ENCODE results near the gene CTBP1. TPM values are rescaled to one million over a fixed set of nuclear protein-coding genes. Genes with fewer than 3 reads are reported as not detected.

CTBP1 gene
- total RNA-seq, 3 donors from 2014 or later = 130 to 159 (median 133) TPM

- no peaks in the 10 kb centered on the region for H3K9me3 ChIP-seq
- H3K27ac ChIP-seq = no peak overlapping the region
- no peaks in the 10 kb centered on the region for H3K27me3 ChIP-seq
- no peak for TF ChIP-seq CTCF (IDR thresholded peaks at IDR 0.05)
- TF ChIP-seq POLR2AphosphoS5 (IDR thresholded peaks at IDR 0.05) = no peak
- no peak for TF ChIP-seq POLR2A (IDR thresholded peaks at IDR 0.05)
- no peaks in the 10 kb centered on the region for H3K36me3 ChIP-seq
- no peak overlapping the region for H3K4me3 ChIP-seq
- no peak for DNase-seq (ENCODE audit: low spot score in 2 of 2)
- no peaks in the 10 kb centered on the region for H3K4me1 ChIP-seq
- intact Hi-C loops (cut with DNase I; ENCODE audit: low total_unique reads) = no loop called here
Observed at GRCh38 chr4:1164444-1164843, 84.5 kb downstream of the CTBP1 start.

GRCh38 chr4:1164040-1164439 lies 84.9 kb downstream of the CTBP1 start:
- intact Hi-C loops (cut with DNase I; ENCODE audit: low total_unique reads) = no loop called here
- DNase-seq (ENCODE audit: low spot score in 2 of 2) = no peak
- H3K36me3 ChIP-seq = no peaks in the 10 kb centered on the region
- TF ChIP-seq POLR2AphosphoS5 (IDR thresholded peaks at IDR 0.05) (no peak), CTCF (IDR thresholded peaks at IDR 0.05) (no peak), POLR2A (IDR thresholded peaks at IDR 0.05) (no peak)
- no peak overlapping the region for H3K4me3 ChIP-seq
- H3K4me1 ChIP-seq = no peaks in the 10 kb centered on the region
- H3K27me3 ChIP-seq = no peaks in the 10 kb centered on the region
- H3K9me3 ChIP-seq = no peaks in the 10 kb centered on the region
- H3K27ac ChIP-seq = no peak overlapping the region

Other genes starting within 250 kb of the CTBP1 start
- 10 to 100 TPM; 19.8 to 40.0 (median 22.9) TPM for gene FGFRL1, start 237.5 kb downstream of the CTBP1 start, total RNA-seq
- gene RNF212, start 135.6 kb downstream of the CTBP1 start, total RNA-seq = 10 to 100 TPM in 1 of 3 donors, 1 to 10 TPM in 2; 5.1 to 15.7 (median 6.4) TPM
- gene SPON2, start 76.5 kb downstream of the CTBP1 start, total RNA-seq = 10 to 100 TPM; 35.3 to 59.4 (median 36.1) TPM
- gene MAEA, start 40.8 kb upstream of the CTBP1 start, total RNA-seq = 10 to 100 TPM; 49.9 to 76.7 (median 62.3) TPM
- 10 to 100 TPM; 13.9 to 22.9 (median 14.3) TPM for gene UVSSA, start 98.1 kb upstream of the CTBP1 start, total RNA-seq
- not detected for gene NKX1-1, start 157.3 kb upstream of the CTBP1 start, total RNA-seq

All from breast epithelium (tissue), 4 donors.